K562 (cell line): ENCODE results near the gene RARRES2. TPM values are rescaled to one million over a fixed set of nuclear protein-coding genes. Genes with fewer than 3 reads are reported as not detected.
A peak's percentile ranks its signal among the peaks of the same experiment; 100 is the strongest.

Experiments used
- ELF1 ChIP-seq: fragments of 200-800 bp; sonication (Bioruptor generic); IDR thresholded peaks from 2 replicates; pipeline ENCODE4 v1.6.1; 2016; ENCODE audit warnings: missing genetic modification characterization, missing compliant biosample characterization
- HMG20A ChIP-seq: fragments of 450-650 bp; formaldehyde crosslinking; conservative IDR thresholded peaks from 2 replicates; pipeline ENCODE4 v1.4.0; 2020; ENCODE audit warnings: mild to moderate bottlenecking, mixed read lengths
- NBN ChIP-seq: fragments of 450-650 bp; IDR thresholded peaks from 2 replicates; pipeline ENCODE4 v1.6.1; 2016; ENCODE audit warnings: low read depth, mild to moderate bottlenecking
- RBFOX2 ChIP-seq: fragments of 200-400 bp; formaldehyde crosslinking; IDR thresholded peaks from 2 replicates; pipeline ENCODE4 v1.6.1; 2017; ENCODE audit warnings: low read depth, mild to moderate bottlenecking, low read length, moderate library complexity
- SP1 ChIP-seq: sonication (generic); formaldehyde crosslinking; IDR thresholded peaks from 2 replicates; pipeline ENCODE4 v1.8.1; 2022; ENCODE audit warnings: mild to moderate bottlenecking, missing genetic modification reagents
- polyA plus RNA-seq, 8 experiments: library from polyadenylated mRNA; depleted of rRNA in 4 of 8; stranded (reverse) in 5 of 8; unstranded in 3 of 8; fragments of >200 nt; fragmentation: Nextera tagmentation in 2 of 8; fragmentation: Illumina TruSeq in 1 of 8; extraction: Ambion mirVana in 2 of 8; extraction: Trizol in 1 of 8; gene quantifications; 2 replicates each; pipeline versions ENCODE4 v1.2.1 to v1.2.3, GENCODE V29; 2011 to 2014; ENCODE audit warnings: inconsistent platforms in 1 of 8, missing spikeins in 1 of 8
- total RNA-seq, 7 experiments: library from RNA; depleted of rRNA in 6 of 7; stranded (reverse); fragments of >200 nt in 6 of 7; fragmentation: Illumina TruSeq in 2 of 7; extraction: Trizol in 2 of 7; gene quantifications; 2 replicates each; pipeline versions ENCODE4 v1.2.1 to v1.2.3, GENCODE V29; 2011 to 2021; ENCODE audit warnings: low replicate concordance in 1 of 7
- TF ChIP-seq, protein P1 (sequence below): fragments of 450-650 bp; IDR thresholded peaks from 2 replicates; pipeline ENCODE4 v1.6.1; 2016; ENCODE audit warnings: mild to moderate bottlenecking
- TF ChIP-seq, protein P2 (sequence below), 2 experiments: fragments of 450-650 bp; IDR thresholded peaks; 2 replicates each; pipeline ENCODE4 v1.6.1; 2018; ENCODE audit warnings: mild to moderate bottlenecking in 2 of 2, low read depth in 1 of 2; ENCODE audit not compliant: partially characterized antibody in 2 of 2
- TF ChIP-seq, protein P3 (sequence below): fragments of 250-450 bp; sonication (Bioruptor Pico); IDR thresholded peaks from 2 replicates; pipeline ENCODE4 v1.5.0; 2020; ENCODE audit warnings: mild to moderate bottlenecking
- TF ChIP-seq, protein P4 (sequence below), 2 experiments: fragments of 450-650 bp in 1 of 2; sonication (generic) in 1 of 2; formaldehyde crosslinking; conservative IDR thresholded peaks; 2 replicates each; pipeline versions ENCODE4 v1.4.0 to v1.8.1; 2020 to 2022; ENCODE audit warnings: mild to moderate bottlenecking in 1 of 2, missing genetic modification reagents in 1 of 2
- TF ChIP-seq, protein P5 (sequence below): sonication (generic); formaldehyde crosslinking; IDR thresholded peaks from 2 replicates; pipeline ENCODE4 v1.8.0; 2023; ENCODE audit warnings: missing genetic modification reagents, mild to moderate bottlenecking, borderline replicate concordance

Gene RARRES2
- total and polyA plus RNA-seq, 9 of the 15 experiments (the other 6 are each of a cell fraction or from before 2014, with no cell fraction given): 0.11 to 1.7 (median 0.23) TPM; not detected in 6

DNA sequence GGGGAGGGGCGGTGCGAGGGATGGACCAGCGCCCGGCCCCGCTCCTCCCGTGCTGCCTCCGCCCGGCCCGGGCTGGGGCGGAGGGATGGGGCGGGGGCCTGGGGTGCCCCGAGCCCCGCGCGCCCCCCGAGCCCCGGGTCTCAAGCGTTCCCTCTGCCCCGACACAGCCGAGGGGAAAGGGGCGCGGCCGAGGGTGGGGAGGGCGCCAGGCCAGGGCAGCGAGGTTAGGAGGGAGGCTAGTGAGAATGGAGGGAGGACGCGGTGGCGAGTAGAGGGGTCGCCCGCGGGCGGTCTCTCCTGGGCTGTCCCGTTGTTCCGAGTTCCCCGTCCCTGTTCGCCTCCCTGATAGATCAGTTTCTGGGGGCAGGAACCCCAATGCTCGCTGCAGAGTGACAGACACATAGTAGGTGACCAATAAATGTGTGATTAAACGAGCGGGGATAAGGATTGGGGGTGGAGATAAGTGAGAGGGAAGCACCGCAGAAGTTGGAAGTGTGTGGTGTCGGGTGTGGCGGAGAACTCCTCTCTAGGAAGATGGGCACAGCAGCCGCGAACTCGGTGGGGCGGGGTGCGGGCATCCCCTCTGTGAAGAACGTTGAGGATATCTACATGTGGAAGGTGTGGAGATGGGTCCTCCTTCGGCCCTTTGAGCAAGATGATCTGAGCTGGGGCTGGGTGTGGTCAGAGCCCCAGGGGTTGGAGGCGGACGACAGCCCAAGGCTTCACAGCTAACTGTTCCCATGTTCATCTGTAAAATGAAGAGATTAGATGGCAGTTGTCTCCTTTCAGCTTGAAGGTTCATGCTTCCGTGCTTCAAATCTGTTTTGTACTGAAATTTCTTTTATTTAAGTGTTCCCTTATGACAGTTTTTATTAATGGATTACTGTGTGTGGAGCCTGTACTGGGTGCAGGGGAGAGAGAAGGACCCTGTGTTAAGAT is 38.3 kb upstream of the RARRES2 start (continued):
- TF ChIP-seq, protein P1, sequence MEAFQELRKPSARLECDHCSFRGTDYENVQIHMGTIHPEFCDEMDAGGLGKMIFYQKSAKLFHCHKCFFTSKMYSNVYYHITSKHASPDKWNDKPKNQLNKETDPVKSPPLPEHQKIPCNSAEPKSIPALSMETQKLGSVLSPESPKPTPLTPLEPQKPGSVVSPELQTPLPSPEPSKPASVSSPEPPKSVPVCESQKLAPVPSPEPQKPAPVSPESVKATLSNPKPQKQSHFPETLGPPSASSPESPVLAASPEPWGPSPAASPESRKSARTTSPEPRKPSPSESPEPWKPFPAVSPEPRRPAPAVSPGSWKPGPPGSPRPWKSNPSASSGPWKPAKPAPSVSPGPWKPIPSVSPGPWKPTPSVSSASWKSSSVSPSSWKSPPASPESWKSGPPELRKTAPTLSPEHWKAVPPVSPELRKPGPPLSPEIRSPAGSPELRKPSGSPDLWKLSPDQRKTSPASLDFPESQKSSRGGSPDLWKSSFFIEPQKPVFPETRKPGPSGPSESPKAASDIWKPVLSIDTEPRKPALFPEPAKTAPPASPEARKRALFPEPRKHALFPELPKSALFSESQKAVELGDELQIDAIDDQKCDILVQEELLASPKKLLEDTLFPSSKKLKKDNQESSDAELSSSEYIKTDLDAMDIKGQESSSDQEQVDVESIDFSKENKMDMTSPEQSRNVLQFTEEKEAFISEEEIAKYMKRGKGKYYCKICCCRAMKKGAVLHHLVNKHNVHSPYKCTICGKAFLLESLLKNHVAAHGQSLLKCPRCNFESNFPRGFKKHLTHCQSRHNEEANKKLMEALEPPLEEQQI: no peak
- TF ChIP-seq ELF1 (tag) (no peak), RBFOX2 (peak; percentile 23; the same call in 1 of the 2 replicates), HMG20A (CRISPR knock-in tag) (no peak), NBN (peak; percentile 63; the same call in 1 of the 2 replicates), SP1 (CRISPR knock-in tag) (no peak)
- TF ChIP-seq, protein P2, sequence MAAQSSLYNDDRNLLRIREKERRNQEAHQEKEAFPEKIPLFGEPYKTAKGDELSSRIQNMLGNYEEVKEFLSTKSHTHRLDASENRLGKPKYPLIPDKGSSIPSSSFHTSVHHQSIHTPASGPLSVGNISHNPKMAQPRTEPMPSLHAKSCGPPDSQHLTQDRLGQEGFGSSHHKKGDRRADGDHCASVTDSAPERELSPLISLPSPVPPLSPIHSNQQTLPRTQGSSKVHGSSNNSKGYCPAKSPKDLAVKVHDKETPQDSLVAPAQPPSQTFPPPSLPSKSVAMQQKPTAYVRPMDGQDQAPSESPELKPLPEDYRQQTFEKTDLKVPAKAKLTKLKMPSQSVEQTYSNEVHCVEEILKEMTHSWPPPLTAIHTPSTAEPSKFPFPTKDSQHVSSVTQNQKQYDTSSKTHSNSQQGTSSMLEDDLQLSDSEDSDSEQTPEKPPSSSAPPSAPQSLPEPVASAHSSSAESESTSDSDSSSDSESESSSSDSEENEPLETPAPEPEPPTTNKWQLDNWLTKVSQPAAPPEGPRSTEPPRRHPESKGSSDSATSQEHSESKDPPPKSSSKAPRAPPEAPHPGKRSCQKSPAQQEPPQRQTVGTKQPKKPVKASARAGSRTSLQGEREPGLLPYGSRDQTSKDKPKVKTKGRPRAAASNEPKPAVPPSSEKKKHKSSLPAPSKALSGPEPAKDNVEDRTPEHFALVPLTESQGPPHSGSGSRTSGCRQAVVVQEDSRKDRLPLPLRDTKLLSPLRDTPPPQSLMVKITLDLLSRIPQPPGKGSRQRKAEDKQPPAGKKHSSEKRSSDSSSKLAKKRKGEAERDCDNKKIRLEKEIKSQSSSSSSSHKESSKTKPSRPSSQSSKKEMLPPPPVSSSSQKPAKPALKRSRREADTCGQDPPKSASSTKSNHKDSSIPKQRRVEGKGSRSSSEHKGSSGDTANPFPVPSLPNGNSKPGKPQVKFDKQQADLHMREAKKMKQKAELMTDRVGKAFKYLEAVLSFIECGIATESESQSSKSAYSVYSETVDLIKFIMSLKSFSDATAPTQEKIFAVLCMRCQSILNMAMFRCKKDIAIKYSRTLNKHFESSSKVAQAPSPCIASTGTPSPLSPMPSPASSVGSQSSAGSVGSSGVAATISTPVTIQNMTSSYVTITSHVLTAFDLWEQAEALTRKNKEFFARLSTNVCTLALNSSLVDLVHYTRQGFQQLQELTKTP (IDR thresholded peaks at IDR 0.05; ENCODE audit: low read depth in 1 of 2, partially characterized antibody in 2 of 2): peak in 1 of 2 experiments; percentile 20
- TF ChIP-seq, protein P3, sequence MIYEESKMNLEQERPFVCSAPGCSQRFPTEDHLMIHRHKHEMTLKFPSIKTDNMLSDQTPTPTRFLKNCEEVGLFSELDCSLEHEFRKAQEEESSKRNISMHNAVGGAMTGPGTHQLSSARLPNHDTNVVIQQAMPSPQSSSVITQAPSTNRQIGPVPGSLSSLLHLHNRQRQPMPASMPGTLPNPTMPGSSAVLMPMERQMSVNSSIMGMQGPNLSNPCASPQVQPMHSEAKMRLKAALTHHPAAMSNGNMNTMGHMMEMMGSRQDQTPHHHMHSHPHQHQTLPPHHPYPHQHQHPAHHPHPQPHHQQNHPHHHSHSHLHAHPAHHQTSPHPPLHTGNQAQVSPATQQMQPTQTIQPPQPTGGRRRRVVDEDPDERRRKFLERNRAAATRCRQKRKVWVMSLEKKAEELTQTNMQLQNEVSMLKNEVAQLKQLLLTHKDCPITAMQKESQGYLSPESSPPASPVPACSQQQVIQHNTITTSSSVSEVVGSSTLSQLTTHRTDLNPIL (CRISPR knock-in tag): no peak
- TF ChIP-seq, protein P4, sequence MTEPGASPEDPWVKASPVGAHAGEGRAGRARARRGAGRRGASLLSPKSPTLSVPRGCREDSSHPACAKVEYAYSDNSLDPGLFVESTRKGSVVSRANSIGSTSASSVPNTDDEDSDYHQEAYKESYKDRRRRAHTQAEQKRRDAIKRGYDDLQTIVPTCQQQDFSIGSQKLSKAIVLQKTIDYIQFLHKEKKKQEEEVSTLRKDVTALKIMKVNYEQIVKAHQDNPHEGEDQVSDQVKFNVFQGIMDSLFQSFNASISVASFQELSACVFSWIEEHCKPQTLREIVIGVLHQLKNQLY (CRISPR knock-in tag; conservative IDR thresholded peaks at IDR 0.05): no peak
- TF ChIP-seq, protein P5, sequence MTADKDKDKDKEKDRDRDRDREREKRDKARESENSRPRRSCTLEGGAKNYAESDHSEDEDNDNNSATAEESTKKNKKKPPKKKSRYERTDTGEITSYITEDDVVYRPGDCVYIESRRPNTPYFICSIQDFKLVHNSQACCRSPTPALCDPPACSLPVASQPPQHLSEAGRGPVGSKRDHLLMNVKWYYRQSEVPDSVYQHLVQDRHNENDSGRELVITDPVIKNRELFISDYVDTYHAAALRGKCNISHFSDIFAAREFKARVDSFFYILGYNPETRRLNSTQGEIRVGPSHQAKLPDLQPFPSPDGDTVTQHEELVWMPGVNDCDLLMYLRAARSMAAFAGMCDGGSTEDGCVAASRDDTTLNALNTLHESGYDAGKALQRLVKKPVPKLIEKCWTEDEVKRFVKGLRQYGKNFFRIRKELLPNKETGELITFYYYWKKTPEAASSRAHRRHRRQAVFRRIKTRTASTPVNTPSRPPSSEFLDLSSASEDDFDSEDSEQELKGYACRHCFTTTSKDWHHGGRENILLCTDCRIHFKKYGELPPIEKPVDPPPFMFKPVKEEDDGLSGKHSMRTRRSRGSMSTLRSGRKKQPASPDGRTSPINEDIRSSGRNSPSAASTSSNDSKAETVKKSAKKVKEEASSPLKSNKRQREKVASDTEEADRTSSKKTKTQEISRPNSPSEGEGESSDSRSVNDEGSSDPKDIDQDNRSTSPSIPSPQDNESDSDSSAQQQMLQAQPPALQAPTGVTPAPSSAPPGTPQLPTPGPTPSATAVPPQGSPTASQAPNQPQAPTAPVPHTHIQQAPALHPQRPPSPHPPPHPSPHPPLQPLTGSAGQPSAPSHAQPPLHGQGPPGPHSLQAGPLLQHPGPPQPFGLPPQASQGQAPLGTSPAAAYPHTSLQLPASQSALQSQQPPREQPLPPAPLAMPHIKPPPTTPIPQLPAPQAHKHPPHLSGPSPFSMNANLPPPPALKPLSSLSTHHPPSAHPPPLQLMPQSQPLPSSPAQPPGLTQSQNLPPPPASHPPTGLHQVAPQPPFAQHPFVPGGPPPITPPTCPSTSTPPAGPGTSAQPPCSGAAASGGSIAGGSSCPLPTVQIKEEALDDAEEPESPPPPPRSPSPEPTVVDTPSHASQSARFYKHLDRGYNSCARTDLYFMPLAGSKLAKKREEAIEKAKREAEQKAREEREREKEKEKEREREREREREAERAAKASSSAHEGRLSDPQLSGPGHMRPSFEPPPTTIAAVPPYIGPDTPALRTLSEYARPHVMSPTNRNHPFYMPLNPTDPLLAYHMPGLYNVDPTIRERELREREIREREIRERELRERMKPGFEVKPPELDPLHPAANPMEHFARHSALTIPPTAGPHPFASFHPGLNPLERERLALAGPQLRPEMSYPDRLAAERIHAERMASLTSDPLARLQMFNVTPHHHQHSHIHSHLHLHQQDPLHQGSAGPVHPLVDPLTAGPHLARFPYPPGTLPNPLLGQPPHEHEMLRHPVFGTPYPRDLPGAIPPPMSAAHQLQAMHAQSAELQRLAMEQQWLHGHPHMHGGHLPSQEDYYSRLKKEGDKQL: no peak
